Measurements from ENCODE around the gene BIVM. TPM values are rescaled to one million over a fixed set of nuclear protein-coding genes. Genes with fewer than 3 reads are reported as not detected.

Gene BIVM
- polyA plus RNA-seq, 2 of the 4 experiments (the other 2 are of a cell fraction): 7.4 to 14.7 TPM

DNA sequence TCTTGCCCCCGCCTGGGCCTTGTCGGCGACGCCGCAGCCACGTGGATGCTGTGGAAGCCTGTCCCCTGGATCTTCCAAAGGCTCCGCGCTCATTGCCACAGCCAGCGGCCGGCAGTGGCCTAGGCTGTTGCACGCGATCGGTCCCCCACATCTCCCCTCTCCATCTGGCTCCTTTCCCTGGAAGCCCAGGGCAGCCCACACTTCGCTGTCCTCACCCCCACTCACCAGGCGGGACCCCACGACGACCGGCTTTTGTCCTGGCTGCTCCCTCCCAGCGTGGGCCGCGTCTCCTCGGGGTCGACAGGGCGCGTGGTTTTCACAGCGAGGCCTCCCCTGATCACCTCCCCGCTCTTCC, 24.7 kb upstream of the BIVM start:
- POLR2A ChIA-PET: interaction anchor here (1.3 to 2.1 kb wide), 5 partner anchors 24 to 177 kb away, joined by 5 to 12 read pairs (median 7); partner anchors contain the start of genes ERCC5 and TPP2
- FAIRE-seq (no peak), ATAC-seq (peak; percentile 1 to 4; a peak in 1 of 6 replicates), DNase-seq (ENCODE audit: low read depth in 1 of 2, low spot score in 1 of 2) (no peak)
- Histone ChIP-seq H3K27ac (peak overlapping the region; percentile 81 to 89), H3K4me3 (peak overlapping the region; percentile 57), H3K4me1 (0 out of 3 replicates have a peak, but pooled peaks cover 4% of the 10 kb centered on the region), H3K9me3 (no peaks in the 10 kb centered on the region), H3K4me2 (peak overlapping the region; percentile 92)
- CTCF ChIA-PET: interaction anchor here (1.4 kb wide), 1 partner anchor 72 kb away, joined by 4 read pairs; the partner anchor contains the start of gene ERCC5
- no peak for TF ChIP-seq NFE2L2 (conservative IDR thresholded peaks at IDR 0.05; ENCODE audit: low read length)
- TF ChIP-seq CBX8 (IDR thresholded peaks at IDR 0.05): no peak
- no peak for TF ChIP-seq HOXB13 (CRISPR knock-in tag; IDR thresholded peaks at IDR 0.05; ENCODE audit: low read depth)
- TF ChIP-seq, protein P1, sequence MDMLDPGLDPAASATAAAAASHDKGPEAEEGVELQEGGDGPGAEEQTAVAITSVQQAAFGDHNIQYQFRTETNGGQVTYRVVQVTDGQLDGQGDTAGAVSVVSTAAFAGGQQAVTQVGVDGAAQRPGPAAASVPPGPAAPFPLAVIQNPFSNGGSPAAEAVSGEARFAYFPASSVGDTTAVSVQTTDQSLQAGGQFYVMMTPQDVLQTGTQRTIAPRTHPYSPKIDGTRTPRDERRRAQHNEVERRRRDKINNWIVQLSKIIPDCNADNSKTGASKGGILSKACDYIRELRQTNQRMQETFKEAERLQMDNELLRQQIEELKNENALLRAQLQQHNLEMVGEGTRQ (IDR thresholded peaks at IDR 0.05): no peak
- TF ChIP-seq GATA3 (IDR thresholded peaks at IDR 0.05; ENCODE audit: borderline replicate concordance): no peak
- TF ChIP-seq, protein P2, sequence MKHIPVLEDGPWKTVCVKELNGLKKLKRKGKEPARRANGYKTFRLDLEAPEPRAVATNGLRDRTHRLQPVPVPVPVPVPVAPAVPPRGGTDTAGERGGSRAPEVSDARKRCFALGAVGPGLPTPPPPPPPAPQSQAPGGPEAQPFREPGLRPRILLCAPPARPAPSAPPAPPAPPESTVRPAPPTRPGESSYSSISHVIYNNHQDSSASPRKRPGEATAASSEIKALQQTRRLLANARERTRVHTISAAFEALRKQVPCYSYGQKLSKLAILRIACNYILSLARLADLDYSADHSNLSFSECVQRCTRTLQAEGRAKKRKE (CRISPR knock-in tag; IDR thresholded peaks at IDR 0.05; ENCODE audit: low read depth): no peak
- no peak for TF ChIP-seq POLR2A (IDR thresholded peaks at IDR 0.05; ENCODE audit: low read length)
- no peak for TF ChIP-seq MYC (IDR thresholded peaks at IDR 0.05; ENCODE audit: borderline replicate concordance, low read length)
- WGBS (ENCODE audit: missing lambda C conversion rate): 98% methylated on average over 27 of the region's 27 CpGs

DNA sequence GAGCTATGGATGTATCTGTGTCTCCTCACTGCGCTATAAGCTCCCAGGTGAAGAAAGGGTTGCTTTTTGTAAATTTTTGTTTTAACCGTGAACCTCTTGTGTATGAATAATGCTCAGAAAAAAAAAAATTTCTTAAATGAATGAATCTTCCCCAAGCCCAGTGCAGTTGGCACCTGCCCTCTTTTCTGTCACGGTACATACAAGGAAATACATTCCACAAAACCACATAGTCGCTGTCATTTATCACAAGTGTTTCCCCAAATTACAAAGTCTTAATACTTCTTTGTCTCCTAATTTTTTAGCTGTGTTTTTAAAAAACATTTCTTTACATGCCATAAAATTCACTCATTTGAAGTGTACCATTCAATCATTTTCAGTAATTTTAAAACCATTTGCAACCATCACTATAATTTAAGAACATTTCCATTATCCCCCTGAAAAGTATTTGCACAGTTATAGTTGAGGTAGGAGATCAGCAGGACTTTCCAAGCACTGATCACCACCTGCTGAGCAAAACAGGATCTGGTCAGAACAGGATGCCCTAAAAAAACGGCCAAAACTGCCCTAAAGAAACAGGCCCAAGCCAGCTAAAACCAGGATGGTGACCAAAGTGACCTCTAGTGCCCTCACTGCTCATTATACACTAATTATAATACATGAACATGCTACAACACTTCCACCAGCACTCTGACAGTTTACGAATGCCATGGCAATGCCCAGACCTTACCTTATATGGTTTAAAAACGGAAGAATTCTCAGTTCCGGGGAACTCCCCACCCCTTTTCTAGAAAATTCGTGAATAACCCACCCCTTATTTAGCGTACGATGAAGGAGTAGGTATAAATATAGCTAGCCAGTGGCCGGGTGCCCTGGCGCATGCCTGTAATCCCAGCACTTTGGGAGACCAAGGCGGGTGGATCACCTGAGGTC, 24.1 kb upstream of the BIVM start:
- Histone ChIP-seq H3K4me1 (0 out of 3 replicates have a peak, but pooled peaks cover 4% of the 10 kb centered on the region), H3K4me2 (no peak overlapping the region), H3K9me3 (no peaks in the 10 kb centered on the region), H3K4me3 (no peak overlapping the region), H3K27ac (peak overlapping the region in 1 of 2 experiments; percentile 89; a peak in 2 of 6 replicates)
- whole genome bisulfite sequencing (ENCODE audit: missing lambda C conversion rate): 86% methylated on average over 14 of the region's 14 CpGs
- ChIA-PET POLR2A (no interaction called here), CTCF (interaction anchor here (1.4 kb wide), 1 partner anchor 71 kb away, joined by 4 read pairs; the partner anchor contains the start of gene ERCC5)
- DNase-seq (ENCODE audit: low read depth in 1 of 2, low spot score in 1 of 2) (no peak), ATAC-seq (no peak), FAIRE-seq (no peak)
- TF ChIP-seq, protein P3, sequence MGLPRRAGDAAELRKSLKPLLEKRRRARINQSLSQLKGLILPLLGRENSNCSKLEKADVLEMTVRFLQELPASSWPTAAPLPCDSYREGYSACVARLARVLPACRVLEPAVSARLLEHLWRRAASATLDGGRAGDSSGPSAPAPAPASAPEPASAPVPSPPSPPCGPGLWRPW (IDR thresholded peaks at IDR 0.05): no peak
- TF ChIP-seq, protein P4, sequence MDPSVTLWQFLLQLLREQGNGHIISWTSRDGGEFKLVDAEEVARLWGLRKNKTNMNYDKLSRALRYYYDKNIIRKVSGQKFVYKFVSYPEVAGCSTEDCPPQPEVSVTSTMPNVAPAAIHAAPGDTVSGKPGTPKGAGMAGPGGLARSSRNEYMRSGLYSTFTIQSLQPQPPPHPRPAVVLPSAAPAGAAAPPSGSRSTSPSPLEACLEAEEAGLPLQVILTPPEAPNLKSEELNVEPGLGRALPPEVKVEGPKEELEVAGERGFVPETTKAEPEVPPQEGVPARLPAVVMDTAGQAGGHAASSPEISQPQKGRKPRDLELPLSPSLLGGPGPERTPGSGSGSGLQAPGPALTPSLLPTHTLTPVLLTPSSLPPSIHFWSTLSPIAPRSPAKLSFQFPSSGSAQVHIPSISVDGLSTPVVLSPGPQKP (IDR thresholded peaks at IDR 0.05; ENCODE audit: low read depth, low read length): no peak
- TF ChIP-seq, protein P5, sequence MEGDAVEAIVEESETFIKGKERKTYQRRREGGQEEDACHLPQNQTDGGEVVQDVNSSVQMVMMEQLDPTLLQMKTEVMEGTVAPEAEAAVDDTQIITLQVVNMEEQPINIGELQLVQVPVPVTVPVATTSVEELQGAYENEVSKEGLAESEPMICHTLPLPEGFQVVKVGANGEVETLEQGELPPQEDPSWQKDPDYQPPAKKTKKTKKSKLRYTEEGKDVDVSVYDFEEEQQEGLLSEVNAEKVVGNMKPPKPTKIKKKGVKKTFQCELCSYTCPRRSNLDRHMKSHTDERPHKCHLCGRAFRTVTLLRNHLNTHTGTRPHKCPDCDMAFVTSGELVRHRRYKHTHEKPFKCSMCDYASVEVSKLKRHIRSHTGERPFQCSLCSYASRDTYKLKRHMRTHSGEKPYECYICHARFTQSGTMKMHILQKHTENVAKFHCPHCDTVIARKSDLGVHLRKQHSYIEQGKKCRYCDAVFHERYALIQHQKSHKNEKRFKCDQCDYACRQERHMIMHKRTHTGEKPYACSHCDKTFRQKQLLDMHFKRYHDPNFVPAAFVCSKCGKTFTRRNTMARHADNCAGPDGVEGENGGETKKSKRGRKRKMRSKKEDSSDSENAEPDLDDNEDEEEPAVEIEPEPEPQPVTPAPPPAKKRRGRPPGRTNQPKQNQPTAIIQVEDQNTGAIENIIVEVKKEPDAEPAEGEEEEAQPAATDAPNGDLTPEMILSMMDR (IDR thresholded peaks at IDR 0.05): no peak

DNA sequence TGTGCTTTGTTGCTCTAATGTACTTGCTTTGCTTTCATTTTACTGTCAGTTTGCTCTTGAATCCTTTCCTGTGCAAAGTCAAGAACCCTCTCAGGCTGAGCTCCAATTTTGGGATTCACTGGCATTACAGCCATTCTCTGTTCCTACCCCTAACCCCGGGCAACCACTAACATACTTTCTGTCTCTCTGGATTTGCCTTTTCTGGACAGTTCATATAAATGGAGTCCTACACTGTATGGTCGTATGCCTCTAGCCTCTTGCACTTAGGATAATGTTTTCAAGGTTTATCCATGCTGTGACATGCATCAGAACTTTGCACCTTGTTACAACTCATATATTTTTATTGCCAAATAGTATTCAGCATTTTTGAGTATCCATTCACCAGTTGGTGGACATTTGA, 22.6 kb upstream of the BIVM start:
- H3K9me3 ChIP-seq: no peaks in the 10 kb centered on the region
- DNase-seq (ENCODE audit: low read depth in 1 of 2, low spot score in 1 of 2) (no peak), FAIRE-seq (no peak), ATAC-seq (no peak)
- CTCF ChIA-PET: interaction anchor here (0.8 to 1.2 kb wide), 2 partner anchors 24 to 143 kb away, joined by 3 to 4 read pairs; no protein-coding TSS in a partner anchor
- WGBS (ENCODE audit: missing lambda C conversion rate): 31% methylated on average over 2 of the region's 2 CpGs
- POLR2A ChIA-PET: no interaction called here
- no peak overlapping the region for H3K4me2 ChIP-seq
- H3K27ac ChIP-seq: no peak overlapping the region
- H3K4me1 ChIP-seq: 0 out of 3 replicates have a peak, but pooled peaks cover 4% of the 10 kb centered on the region
- H3K4me3 ChIP-seq: no peak overlapping the region
- TF ChIP-seq MAZ (IDR thresholded peaks at IDR 0.05; ENCODE audit: borderline replicate concordance, low read depth, low read length): no peak
- TF ChIP-seq KDM1A (IDR thresholded peaks at IDR 0.05; ENCODE audit: low read depth): no peak
- TF ChIP-seq RCOR1 (IDR thresholded peaks at IDR 0.05; ENCODE audit: low read depth, low read length): no peak
- TF ChIP-seq HOXA7 (CRISPR knock-in tag; IDR thresholded peaks at IDR 0.05): no peak
- no peak for TF ChIP-seq TFCP2L1 (CRISPR knock-in tag; IDR thresholded peaks at IDR 0.05)
- TF ChIP-seq ZNF302 (CRISPR knock-in tag; IDR thresholded peaks at IDR 0.05): no peak
- TF ChIP-seq, protein P2 (CRISPR knock-in tag; IDR thresholded peaks at IDR 0.05; ENCODE audit: low read depth): no peak
- TF ChIP-seq, protein P3 (IDR thresholded peaks at IDR 0.05): no peak
- TF ChIP-seq, protein P6, sequence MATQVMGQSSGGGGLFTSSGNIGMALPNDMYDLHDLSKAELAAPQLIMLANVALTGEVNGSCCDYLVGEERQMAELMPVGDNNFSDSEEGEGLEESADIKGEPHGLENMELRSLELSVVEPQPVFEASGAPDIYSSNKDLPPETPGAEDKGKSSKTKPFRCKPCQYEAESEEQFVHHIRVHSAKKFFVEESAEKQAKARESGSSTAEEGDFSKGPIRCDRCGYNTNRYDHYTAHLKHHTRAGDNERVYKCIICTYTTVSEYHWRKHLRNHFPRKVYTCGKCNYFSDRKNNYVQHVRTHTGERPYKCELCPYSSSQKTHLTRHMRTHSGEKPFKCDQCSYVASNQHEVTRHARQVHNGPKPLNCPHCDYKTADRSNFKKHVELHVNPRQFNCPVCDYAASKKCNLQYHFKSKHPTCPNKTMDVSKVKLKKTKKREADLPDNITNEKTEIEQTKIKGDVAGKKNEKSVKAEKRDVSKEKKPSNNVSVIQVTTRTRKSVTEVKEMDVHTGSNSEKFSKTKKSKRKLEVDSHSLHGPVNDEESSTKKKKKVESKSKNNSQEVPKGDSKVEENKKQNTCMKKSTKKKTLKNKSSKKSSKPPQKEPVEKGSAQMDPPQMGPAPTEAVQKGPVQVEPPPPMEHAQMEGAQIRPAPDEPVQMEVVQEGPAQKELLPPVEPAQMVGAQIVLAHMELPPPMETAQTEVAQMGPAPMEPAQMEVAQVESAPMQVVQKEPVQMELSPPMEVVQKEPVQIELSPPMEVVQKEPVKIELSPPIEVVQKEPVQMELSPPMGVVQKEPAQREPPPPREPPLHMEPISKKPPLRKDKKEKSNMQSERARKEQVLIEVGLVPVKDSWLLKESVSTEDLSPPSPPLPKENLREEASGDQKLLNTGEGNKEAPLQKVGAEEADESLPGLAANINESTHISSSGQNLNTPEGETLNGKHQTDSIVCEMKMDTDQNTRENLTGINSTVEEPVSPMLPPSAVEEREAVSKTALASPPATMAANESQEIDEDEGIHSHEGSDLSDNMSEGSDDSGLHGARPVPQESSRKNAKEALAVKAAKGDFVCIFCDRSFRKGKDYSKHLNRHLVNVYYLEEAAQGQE (IDR thresholded peaks at IDR 0.05): no peak
- no peak for TF ChIP-seq HOXB13 (CRISPR knock-in tag; IDR thresholded peaks at IDR 0.05; ENCODE audit: low read depth)
- TF ChIP-seq, protein P7, sequence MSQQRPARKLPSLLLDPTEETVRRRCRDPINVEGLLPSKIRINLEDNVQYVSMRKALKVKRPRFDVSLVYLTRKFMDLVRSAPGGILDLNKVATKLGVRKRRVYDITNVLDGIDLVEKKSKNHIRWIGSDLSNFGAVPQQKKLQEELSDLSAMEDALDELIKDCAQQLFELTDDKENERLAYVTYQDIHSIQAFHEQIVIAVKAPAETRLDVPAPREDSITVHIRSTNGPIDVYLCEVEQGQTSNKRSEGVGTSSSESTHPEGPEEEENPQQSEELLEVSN (IDR thresholded peaks at IDR 0.05; ENCODE audit: borderline replicate concordance, low read depth): no peak

Data from A549 (cell line).